ENCODE results near the gene RBM47.

GRCh38 chr4:40421839-40422708 lies 207.6 kb downstream of the RBM47 start:
- TF ChIP-seq, protein P1, sequence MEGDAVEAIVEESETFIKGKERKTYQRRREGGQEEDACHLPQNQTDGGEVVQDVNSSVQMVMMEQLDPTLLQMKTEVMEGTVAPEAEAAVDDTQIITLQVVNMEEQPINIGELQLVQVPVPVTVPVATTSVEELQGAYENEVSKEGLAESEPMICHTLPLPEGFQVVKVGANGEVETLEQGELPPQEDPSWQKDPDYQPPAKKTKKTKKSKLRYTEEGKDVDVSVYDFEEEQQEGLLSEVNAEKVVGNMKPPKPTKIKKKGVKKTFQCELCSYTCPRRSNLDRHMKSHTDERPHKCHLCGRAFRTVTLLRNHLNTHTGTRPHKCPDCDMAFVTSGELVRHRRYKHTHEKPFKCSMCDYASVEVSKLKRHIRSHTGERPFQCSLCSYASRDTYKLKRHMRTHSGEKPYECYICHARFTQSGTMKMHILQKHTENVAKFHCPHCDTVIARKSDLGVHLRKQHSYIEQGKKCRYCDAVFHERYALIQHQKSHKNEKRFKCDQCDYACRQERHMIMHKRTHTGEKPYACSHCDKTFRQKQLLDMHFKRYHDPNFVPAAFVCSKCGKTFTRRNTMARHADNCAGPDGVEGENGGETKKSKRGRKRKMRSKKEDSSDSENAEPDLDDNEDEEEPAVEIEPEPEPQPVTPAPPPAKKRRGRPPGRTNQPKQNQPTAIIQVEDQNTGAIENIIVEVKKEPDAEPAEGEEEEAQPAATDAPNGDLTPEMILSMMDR (IDR thresholded peaks at IDR 0.05; ENCODE audit: low read depth, low read length) = no peak
- no peak for TF ChIP-seq EZH2phosphoT487 (IDR thresholded peaks at IDR 0.05; ENCODE audit: low read depth)
